K562 (cell line): ENCODE data around the gene CBY3.

ENCODE experiments used
- CXXC5 ChIP-seq: fragments of 250-450 bp; sonication (Bioruptor Pico); IDR thresholded peaks from 2 replicates; pipeline ENCODE4 v1.8.0; 2022; ENCODE audit warnings: inconsistent platforms, mild to moderate bottlenecking, moderate library complexity
- FOXP1 ChIP-seq: sonication (generic); formaldehyde crosslinking; IDR thresholded peaks from 2 replicates; pipeline ENCODE4 v1.8.0; 2022; ENCODE audit warnings: mild to moderate bottlenecking, missing genetic modification reagents
- NR2C2 ChIP-seq, 2 experiments: fragments of 200-800 bp in 1 of 2; sonication (Bioruptor generic) in 1 of 2; sonication (generic) in 1 of 2; formaldehyde crosslinking in 1 of 2; IDR thresholded peaks; 2 replicates each; pipeline versions ENCODE4 v1.6.1 to v1.8.0; 2016 to 2022; ENCODE audit warnings: mild to moderate bottlenecking in 1 of 2, missing compliant biosample characterization in 1 of 2, missing genetic modification characterization in 1 of 2, missing genetic modification reagents in 1 of 2
- SMAD3 ChIP-seq: fragments of 450-650 bp; formaldehyde crosslinking; conservative IDR thresholded peaks from 2 replicates; pipeline ENCODE4 v1.4.0; 2020; ENCODE audit warnings: mild to moderate bottlenecking
- ZNF766 ChIP-seq: fragments of 200-800 bp; sonication (Bioruptor generic); conservative IDR thresholded peaks from 2 replicates; pipeline ENCODE4 v1.6.1; 2016; ENCODE audit warnings: missing genetic modification characterization, missing compliant biosample characterization
- TF ChIP-seq, protein P1 (sequence below): sonication (generic); formaldehyde crosslinking; IDR thresholded peaks from 2 replicates; pipeline ENCODE4 v1.8.1; 2023; ENCODE audit warnings: mild to moderate bottlenecking, missing genetic modification reagents
- TF ChIP-seq, protein P2 (sequence below): fragments of 250-450 bp; sonication (Bioruptor Pico); IDR thresholded peaks from 2 replicates; pipeline ENCODE4 v1.5.1; 2021; ENCODE audit warnings: mild to moderate bottlenecking
- TF ChIP-seq, protein P3 (sequence below): fragments of 450-650 bp; IDR thresholded peaks from 2 replicates; pipeline ENCODE4 v1.7.0; 2016; ENCODE audit warnings: borderline replicate concordance

DNA sequence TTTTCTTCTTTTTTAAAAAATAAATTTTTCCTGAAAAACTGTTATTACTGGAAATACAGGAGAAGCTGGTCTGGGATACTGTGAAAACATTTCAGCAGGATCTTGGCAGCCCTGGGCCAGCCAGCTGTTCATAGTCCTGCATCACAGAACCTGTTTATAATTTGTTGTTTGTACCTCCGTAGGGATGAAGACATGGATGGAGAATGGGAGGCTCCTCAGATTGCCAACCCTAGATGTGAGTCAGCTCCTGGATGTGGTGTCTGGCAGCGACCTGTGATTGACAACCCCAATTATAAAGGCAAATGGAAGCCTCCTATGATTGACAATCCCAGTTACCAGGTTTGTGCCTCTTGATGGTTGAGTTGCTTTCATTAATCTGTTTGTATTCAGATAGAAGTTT, 39.4 kb upstream of the CBY3 start:
- TF ChIP-seq, protein P1, sequence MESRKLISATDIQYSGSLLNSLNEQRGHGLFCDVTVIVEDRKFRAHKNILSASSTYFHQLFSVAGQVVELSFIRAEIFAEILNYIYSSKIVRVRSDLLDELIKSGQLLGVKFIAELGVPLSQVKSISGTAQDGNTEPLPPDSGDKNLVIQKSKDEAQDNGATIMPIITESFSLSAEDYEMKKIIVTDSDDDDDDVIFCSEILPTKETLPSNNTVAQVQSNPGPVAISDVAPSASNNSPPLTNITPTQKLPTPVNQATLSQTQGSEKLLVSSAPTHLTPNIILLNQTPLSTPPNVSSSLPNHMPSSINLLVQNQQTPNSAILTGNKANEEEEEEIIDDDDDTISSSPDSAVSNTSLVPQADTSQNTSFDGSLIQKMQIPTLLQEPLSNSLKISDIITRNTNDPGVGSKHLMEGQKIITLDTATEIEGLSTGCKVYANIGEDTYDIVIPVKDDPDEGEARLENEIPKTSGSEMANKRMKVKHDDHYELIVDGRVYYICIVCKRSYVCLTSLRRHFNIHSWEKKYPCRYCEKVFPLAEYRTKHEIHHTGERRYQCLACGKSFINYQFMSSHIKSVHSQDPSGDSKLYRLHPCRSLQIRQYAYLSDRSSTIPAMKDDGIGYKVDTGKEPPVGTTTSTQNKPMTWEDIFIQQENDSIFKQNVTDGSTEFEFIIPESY (CRISPR knock-in tag), result no peak
- TF ChIP-seq, protein P2, sequence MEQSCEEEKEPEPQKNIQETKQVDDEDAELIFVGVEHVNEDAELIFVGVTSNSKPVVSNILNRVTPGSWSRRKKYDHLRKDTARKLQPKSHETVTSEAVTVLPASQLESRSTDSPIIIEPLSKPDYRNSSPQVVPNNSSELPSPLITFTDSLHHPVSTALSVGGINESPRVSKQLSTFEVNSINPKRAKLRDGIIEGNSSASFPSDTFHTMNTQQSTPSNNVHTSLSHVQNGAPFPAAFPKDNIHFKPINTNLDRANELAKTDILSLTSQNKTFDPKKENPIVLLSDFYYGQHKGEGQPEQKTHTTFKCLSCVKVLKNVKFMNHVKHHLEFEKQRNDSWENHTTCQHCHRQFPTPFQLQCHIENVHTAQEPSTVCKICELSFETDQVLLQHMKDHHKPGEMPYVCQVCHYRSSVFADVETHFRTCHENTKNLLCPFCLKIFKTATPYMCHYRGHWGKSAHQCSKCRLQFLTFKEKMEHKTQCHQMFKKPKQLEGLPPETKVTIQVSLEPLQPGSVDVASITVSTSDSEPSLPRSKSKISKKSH (CRISPR knock-in tag), result no peak
- no peak for TF ChIP-seq FOXP1 (CRISPR knock-in tag)
- TF ChIP-seq ZNF766, result no peak
- no peak for TF ChIP-seq SMAD3 (CRISPR knock-in tag)
- TF ChIP-seq NR2C2 (CRISPR knock-in tag; IDR thresholded peaks at IDR 0.05), result no peak
- TF ChIP-seq NR2C2 (tag; IDR thresholded peaks at IDR 0.05), result no peak
- TF ChIP-seq, protein P3, sequence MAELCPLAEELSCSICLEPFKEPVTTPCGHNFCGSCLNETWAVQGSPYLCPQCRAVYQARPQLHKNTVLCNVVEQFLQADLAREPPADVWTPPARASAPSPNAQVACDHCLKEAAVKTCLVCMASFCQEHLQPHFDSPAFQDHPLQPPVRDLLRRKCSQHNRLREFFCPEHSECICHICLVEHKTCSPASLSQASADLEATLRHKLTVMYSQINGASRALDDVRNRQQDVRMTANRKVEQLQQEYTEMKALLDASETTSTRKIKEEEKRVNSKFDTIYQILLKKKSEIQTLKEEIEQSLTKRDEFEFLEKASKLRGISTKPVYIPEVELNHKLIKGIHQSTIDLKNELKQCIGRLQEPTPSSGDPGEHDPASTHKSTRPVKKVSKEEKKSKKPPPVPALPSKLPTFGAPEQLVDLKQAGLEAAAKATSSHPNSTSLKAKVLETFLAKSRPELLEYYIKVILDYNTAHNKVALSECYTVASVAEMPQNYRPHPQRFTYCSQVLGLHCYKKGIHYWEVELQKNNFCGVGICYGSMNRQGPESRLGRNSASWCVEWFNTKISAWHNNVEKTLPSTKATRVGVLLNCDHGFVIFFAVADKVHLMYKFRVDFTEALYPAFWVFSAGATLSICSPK, result no peak
- TF ChIP-seq CXXC5, result no peak
